Measurements from ENCODE around the gene ZBTB3.
A peak's percentile ranks its signal among the peaks of the same experiment; 100 is the strongest.
"Not testable (repeated sequence)": the region's sequence is repeated elsewhere in the genome, so short reads cannot be mapped to it uniquely, and the experiment has no call there.

Gene ZBTB3

GRCh38 chr11:62753736-62754603 lies at the start of gene ZBTB3:
TSS of gene ZBTB3 (minus strand) at chr11:62754160. CDS start at chr11:62753664, 496 bp downstream.
- DNase-seq (ENCODE audit: low spot score): peak; percentile 97

GRCh38 chr11:62801071-62801470 lies 47.1 kb upstream of the ZBTB3 start:
- DNase-seq (ENCODE audit: low spot score): no peak

DNA sequence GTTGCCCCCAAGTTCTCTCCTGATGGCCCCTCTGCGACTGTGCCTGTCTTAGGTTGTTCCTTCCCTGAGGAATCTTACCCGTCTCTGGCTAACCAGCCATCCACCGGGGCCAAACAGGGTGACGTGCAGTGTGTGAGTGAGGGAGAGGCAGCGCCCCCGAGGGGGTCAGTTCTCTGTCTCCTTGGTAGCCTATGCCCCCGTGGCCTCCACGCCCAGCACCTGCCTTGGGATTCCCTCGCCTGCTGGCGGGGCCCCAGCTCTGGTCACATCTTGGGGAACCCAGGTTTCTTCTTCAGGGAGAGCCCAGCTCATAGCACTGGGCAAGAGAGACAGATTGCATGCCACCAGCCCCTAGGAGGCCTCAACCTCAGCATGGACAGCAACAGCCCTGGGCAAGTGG lies 45.5 kb upstream of the ZBTB3 start:
- DNase-seq (ENCODE audit: low spot score): no peak

- no peak for DNase-seq (ENCODE audit: low spot score)
Observed at GRCh38 chr11:62796281-62796680, 42.3 kb upstream of the ZBTB3 start.

- DNase-seq (ENCODE audit: low spot score): no peak
Observed at GRCh38 chr11:62794201-62794775, 40.3 kb upstream of the ZBTB3 start.

DNA sequence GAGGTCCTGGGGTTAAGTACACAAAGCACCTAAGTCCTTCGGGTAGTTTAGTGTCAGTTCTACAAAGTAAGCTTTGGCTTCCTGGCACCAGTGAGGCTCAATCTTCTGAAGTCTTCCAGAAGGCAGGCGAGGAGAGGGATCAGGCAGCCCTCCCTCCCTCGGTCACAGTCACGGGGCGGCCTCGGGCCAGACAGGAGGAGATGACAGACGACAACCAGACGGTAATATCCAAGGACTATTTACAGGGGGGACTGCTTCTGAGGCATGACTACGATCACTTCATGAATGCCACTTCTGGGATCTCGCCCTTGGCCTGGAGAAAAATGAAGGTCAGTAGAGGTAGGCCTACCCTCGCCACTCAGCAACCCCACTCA lies 38.2 kb upstream of the ZBTB3 start:
- DNase-seq (ENCODE audit: low spot score): no peak

- peak; percentile 91 for DNase-seq (ENCODE audit: low spot score)
Observed at GRCh38 chr11:62791501-62792201, 37.7 kb upstream of the ZBTB3 start, which contains the start of gene TMEM223. TSS of gene TMEM223 (minus strand) at chr11:62792006. CDS start at chr11:62791994, 12 bp downstream.

DNA sequence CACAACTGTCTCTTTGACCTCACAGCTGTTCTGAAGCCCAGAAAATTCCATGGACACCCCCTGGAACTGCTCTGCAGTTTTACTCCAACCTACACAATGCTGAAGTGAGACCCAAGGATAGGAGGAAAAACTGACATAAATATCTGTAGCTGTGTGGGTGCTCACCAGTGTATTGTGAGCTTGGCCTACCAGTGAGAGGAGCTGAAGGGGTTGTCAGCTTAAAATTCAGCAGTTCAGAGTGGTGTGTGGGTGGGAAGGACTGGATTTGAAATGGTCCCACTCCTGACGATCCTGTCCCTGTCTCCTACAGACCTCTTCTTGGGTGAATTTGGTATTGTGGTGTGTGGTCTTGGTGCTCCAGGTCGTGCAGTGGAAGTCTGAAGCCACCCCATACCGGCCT lies 35.6 kb upstream of the ZBTB3 start:
- no peak for DNase-seq (ENCODE audit: low spot score)

DNA sequence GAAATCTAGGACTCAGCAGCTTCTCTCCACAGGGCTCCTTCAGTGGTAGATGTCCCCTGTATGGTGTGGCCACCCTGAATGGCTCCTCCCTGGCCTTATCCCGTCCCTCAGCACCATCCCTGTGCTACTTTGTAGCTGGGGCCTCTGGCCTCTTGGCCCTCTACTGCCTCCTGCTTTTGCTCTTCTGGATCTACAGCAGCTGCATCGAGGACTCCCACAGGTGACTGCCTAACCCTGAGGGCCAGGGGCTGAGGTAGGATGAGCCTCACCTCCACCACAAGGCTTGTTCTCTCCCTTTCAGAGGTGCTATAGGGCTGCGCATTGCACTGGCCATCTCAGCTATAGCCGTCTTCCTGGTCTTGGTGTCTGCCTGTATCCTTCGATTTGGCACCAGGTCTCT lies 35.0 kb upstream of the ZBTB3 start:
- no peak for DNase-seq (ENCODE audit: low spot score)

GRCh38 chr11:62787005-62787759 lies 33.2 kb upstream of the ZBTB3 start, which contains the start of gene TMEM179B:
TSS of gene TMEM179B (plus strand) at chr11:62787402. CDS start at chr11:62787432, 30 bp downstream.
- DNase-seq (ENCODE audit: low spot score): peak; percentile 94

- peak; percentile 91 for DNase-seq (ENCODE audit: low spot score)
Observed at GRCh38 chr11:62786318-62787004, 32.5 kb upstream of the ZBTB3 start.

- DNase-seq (ENCODE audit: low spot score): no peak
Observed at GRCh38 chr11:62782753-62783152, 28.8 kb upstream of the ZBTB3 start.

DNA sequence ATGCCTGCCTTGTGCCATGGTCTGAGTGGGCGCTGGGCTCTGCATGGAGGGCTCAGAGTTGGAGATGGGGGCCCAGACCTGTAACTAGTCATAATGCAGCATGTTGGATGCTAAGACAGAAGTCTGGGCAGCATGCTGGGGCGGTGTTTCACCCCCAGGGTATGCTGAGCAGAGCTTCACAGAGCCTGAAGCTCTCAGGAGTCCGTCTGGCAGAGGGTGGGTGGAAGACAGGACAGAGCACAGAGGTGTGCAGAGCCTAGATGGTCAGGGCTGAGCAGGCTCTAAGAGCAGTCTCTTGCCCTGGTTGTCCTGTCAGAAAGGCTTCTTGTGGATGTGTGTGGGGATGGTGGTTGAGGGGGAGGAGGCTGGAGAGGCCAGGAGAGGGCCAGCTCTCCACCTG lies 24.5 kb upstream of the ZBTB3 start:
- no peak for DNase-seq (ENCODE audit: low spot score)

GRCh38 chr11:62777389-62777788 lies 23.4 kb upstream of the ZBTB3 start:
- no peak for DNase-seq (ENCODE audit: low spot score)

GRCh38 chr11:62775646-62776045 lies 21.7 kb upstream of the ZBTB3 start:
- DNase-seq (ENCODE audit: low spot score): no peak

- DNase-seq (ENCODE audit: low spot score): no peak
Observed at GRCh38 chr11:62774407-62774806, 20.4 kb upstream of the ZBTB3 start.

GRCh38 chr11:62771144-62772021 lies 17.4 kb upstream of the ZBTB3 start, which contains the start of gene TAF6L:
TSS of gene TAF6L (plus strand) at chr11:62771396. CDS start at chr11:62775784, 4,388 bp downstream.
- DNase-seq (ENCODE audit: low spot score): peak; percentile 93

DNA sequence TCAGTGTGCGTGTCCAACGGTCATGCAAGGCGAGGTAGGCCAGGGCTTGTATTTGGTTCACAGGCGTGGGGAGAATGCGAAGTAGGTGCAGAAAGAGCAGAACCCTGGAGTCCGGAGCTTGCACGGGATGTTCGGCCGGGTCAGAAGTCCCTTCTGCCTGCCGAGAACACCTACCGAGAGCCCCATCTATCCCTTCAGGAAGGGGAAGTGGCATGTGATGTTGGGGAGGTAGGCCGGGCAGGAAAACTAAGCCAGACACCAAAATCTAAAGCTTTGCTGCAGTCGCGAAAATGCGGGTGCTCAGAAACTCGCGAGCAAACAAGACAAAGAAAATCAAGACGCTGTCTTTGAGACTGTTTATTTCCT lies 16.8 kb upstream of the ZBTB3 start:
- peak; percentile 25 for DNase-seq (ENCODE audit: low spot score)

DNA sequence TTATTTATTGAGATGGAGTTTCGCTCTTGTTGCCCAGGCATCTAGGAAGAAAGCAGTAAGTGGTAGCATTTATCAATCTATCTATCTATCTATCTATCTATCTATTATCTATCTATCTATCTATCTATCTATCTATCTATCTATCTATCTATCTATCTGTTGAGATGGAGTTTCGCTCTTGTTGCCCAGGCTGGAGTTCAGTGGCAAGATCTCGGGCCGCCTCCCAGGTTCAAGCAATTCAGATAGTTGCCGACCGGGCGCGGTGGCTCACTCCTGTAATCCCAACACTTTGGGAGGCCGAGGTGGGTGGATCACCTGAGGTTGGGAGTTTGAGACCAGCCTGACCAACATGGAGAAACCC lies 6.9 kb upstream of the ZBTB3 start:
- not testable (repeated sequence) for DNase-seq (ENCODE audit: low spot score)

Measured in germinal center (tissue), 1 donor.